GM19193 (cell line): ENCODE measurements around the gene DRAM1.

Experiments
- POLR2A ChIP-seq: IDR thresholded peaks from 4 replicates; pipeline ENCODE4 v1.6.1; 2011; ENCODE audit not compliant: insufficient read depth, insufficient read length; ENCODE audit errors: extremely low read depth

DRAM1 gene

DNA sequence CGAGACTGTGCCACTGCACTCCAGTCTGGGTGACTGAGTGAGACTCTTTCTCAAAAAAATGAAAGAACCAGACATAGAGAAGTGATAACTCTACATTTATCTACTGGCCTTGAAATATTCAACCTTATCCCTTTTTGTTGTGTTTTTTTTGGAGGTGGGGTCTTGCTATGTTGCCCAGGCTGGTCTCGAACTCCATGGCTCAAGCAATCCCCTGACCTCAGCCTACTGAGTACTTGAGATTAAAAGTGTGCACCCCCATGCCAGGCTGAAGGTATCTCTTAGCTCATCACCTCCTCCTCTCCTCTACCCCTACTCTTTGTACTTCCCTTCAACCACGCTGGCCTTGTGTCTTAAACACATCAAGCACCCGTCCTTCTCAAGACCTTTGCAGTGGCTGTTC lies 3.8 kb downstream of the DRAM1 start:
- no peak for TF ChIP-seq POLR2A

DNA sequence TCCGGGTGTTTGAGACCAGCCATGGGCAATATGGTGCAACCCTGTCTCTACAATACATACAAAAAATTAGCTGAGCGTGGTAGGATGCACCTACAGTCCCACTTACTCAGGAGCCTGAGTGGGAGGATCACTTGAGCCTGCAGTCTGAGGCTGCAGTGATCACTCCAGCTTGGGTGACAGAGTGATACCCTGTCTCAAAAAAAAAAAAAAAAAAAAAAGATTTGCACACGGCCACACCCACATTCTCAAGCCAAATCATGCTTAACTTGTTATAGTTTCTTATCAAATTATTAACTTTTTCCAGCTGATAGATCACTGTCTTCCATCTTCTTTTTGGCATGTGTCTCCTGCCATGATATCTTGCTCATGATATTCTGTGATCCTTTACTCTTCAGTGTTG lies 6.8 kb downstream of the DRAM1 start:
- no peak for TF ChIP-seq POLR2A

DNA sequence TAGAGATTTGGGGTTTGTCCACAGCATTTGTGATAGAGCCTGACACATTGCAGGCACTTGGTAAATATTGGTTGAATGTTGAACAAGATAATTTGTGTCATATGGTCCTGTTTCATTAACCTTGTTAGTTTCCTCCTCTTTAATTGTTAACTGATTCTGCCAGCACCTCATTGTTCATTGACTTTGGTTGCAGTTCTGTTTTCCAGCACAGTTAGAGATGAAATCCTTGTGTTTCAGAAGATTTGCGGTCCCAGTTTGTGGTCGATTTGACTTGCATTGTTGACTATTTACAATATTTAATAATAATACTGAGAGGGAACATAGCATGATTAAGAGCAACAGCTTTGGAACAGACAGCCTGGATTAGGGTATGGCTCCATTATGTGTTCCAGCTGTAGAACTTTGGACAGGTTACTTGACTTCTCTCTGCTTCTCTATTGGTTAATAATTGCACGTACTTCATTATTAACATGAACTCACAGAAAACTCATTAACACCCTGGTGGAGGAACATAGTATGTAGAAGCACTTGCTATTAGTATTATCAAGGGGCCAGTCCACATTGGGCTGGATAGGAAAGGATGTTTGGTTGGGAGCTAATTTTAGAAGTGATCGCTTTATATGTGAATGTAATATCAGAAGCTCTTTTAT lies 8.7 kb downstream of the DRAM1 start:
- no peak for TF ChIP-seq POLR2A

DNA sequence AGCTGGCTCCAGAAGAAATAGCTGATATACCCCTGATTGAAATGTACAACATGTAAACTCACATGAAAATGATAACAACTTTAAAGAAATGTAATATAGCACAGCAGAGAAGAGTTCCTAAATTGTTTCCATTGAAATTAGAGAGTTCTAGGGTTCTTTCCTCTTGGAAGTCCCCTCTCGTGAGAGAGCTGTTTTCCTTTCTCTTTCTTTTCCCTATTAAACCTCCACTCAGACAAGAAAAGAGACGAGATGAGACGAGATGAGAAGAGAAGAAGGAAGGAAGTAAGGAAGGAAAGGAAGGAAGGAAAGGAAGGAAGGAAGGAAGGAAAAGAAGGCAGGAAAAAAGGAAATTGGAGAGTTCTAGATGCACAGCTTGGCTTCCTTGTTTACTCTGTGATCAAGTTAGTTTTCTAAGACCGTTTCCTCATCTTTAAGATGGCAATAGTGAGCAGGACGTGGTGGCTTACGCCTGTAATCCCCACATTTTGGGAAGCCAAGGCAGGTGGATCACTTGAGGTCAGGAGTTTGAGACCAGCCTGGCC lies 11.9 kb downstream of the DRAM1 start:
- no peak for TF ChIP-seq POLR2A

DNA sequence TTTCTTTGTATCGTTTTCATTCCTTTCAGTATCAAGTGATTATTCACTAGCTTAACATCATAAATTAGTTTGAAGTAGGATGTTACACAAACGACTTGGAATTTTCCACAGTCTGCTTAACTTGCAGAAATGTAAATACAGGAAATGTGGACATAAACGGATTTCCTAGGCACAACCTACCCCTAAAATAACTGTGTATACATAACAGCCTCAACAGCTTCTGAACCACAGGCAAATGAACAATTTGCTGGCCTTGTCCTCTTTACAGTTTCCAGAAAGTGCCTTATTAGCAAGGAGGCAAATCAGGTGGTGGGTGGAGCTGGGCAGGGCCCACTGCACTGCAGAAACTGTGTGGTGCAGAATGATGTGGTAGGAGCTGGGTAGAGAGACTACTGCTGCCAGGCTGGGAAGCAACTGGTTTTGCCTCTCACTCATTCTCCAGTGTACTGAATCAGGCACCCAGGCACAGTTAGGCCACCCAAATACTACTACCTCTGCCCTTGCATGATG lies 14.1 kb downstream of the DRAM1 start:
- peak; percentile 41 for TF ChIP-seq POLR2A

DNA sequence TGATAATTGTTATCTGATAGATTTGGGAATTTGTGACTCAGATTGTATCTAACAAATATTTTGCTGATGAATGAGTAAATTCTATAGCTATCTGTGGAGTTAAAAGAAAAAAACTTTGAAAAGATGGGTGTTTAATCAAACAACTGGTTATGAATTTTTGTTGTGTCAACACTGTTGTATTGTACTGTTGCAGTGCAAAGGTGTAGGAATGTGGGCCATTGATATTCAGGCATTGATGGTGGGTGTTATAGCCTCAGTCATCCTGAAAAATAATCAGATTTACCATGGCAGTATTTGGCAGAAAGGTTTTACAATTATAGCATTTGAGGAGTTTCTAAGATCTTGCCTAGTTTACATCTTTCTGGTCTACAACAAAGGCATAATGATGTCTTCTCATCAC lies 15.4 kb downstream of the DRAM1 start:
- TF ChIP-seq POLR2A = no peak

DNA sequence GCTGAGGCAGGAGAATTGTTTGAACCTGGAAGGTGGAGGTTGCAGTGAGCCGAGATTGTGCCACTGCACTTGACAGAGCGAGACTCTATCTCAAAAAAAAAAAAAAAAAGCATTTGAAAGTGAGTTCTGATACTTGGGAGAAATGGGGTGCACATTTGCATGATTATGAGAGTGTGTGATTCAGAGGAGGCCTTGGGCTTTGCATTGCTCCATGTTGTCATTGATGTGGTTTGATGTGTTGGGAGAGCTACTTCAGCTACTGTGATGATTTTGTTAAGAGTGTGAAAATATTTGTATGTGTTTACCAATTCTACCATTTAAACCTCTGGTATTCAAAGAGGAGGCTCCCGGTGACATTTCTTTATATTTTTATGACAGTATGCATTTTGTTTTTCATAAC lies 24.4 kb downstream of the DRAM1 start:
- no peak for TF ChIP-seq POLR2A

DNA sequence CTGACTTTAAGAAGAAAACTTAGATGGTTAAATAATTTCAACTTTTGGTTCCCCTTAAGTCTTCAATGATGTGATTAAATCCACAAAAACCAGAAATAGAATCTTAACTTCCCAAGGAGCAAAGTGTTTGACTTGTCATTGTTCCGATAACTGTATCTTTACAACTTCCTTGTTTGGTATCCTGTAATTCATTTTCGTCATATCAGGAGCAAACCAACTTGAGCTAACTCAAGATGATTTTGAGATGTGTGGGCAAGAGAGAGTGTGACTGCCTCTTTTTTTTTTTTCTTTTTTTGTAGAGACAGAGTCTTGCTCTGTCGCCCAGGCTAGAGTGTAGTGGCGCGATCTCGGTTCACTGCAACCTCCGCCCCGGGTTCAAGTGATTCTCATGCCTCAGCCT lies 25.3 kb downstream of the DRAM1 start:
- TF ChIP-seq POLR2A = no peak

DNA sequence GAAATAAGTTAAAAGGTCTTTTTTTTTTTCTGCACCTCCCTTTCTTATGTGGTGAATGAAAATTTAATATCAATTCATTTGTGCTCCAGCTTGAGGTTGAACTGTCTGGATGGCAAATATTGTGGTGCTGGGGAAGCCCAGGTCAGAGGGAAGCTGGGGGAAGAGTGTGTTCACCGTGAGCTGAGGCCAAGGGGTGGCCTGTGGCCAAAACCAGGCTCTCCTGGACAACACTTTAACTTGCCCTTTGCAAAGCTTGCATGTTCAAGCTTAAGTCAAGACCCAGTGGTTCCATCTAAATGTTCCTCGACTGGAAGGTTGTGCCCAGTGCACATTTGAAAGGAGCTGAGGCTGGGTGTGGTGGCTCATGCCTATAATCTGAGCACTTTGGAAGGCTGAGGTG lies 28.8 kb downstream of the DRAM1 start:
- no peak for TF ChIP-seq POLR2A

DNA sequence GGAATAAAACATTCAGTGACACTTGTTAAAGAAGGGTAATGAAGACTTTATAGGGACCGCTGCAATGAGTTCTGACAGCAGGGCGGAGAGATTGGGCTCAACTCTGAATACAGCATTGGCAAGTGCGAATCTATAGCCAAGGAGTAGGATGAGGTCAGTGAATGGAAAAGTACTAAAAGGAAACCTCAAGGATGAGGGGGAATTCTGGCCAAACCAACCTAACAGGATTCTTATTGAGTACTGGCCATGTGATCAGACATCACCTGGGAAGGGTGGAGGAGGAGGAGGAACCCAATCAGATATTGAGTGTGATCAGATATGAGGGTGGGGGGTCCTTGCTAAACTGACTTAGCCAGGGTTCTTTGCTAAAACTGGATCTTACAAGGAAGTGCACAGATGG lies 31.0 kb downstream of the DRAM1 start:
- no peak for TF ChIP-seq POLR2A

DNA sequence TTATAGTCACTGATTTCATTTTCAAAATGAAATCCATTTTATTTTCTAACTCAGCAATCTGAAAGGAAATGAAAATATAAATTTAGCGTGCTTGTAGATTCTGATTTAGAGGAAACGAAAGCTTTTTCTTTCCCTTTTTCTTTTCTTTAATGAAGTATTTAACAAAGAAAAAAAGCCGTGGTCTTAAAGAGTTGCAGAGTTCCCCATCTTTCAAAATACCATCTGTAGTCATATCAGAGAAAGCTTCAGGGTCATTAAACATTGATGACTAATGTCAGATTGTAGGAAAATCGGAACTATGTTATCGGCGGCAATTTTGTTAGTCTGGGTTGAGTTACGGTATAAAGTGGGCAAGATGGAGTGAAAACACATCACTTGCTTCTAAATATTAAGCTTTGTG lies 32.3 kb downstream of the DRAM1 start:
- TF ChIP-seq POLR2A = no peak

DNA sequence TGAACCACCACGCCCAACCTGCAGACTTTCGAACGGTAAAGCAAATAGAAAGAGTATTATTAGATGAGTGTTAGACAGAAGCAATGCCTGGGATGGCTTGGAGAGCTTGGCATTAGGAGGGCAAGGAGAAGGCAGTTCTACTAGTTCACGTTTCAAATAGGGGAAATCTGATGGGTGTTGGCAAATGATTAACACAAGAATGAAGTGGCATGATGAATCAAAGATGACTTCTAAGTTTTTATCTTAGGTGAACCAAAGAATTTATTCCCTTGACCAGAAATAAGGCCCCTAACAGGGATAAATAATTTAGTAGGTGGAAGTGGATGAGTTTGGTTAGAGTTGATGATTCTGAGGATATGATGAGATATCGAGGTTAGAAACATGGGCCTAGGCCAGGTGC lies 38.5 kb downstream of the DRAM1 start:
- TF ChIP-seq POLR2A = no peak

DNA sequence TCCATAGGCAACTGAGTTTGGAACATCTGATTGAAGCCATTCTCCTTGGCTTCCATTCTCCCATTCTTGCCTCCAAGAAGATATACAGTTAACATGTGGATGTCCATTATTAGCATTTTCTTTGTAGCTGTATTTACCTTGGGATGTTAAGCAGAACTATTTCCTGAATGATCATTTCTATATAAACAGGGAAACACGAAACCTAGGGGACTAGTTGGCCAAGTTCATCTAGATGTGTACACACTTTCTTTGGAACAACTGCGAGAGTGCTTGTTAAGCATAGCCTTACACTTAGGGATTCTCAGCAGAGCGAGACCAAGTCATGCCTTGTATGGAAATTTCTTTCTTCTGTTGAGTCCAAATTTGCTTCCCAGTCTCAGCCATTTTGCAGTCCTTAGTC lies 42.1 kb downstream of the DRAM1 start:
- TF ChIP-seq POLR2A = no peak

DNA sequence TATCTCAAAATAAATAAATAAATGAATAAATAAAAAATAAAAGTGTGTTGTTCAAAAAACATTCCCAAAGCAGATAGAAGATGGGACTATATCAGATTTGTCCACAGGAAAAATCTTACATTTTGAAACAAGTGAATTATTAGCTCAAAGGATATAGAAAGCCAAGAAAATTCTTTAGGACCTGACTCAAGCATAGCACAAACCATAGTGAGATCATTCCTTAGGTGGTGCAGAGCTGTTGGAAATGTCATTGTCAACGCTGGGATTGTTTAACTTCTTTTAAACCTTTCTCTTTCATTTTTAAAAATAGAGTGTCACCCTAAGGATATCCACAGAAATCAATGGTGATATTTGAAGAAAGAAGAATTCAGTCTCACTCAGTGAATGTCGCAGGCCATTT lies 43.5 kb downstream of the DRAM1 start:
- TF ChIP-seq POLR2A = no peak

DNA sequence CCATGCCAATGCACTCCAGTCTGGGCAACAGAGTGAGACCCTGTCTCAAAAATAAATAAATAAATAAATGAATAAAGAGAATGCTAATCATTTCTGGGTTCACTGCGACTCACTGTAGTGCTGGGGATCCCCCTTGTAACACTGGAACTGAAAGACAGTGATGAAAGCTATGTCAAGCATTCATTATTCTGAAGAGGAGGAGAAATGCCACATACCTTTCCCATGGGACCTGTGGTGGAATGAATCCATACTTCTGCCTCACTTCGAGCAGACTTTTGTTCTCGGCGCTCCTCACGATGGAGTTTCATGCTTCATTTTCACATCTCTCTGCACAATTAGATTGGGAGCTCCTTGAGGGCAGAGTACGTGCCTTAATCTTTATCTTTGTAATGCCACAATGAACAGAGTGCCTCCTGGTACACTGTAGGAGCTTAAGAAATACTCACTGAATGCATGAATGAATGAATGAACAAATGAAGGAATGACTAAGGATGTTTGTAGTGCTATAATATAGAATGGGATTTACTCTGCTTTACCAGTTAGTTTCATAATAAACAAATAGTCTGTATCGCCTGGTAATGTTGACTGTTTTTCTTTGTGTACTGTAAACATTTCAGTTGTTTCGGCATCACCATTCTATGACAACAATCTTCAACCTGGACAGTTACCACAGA lies 45.8 kb downstream of the DRAM1 start:
- no peak for TF ChIP-seq POLR2A

DNA sequence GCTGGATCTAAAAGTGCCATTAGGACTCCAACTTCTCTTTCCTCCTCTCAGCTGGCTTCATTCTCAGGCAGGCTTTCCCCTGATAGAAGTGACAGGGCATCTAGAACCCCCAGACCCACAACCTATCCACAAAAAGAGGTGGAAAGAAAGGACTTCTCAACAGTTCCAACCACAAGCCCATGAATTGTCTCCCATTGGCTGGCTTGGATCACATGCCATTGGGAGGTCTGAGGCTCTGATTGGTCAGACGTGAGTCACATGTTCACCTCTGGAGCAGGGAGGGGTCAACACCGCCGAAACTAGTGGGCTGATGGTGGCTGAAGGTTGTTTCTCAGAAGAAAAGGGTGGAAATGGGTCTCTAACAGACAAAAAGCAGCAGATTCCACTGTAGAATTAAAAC lies 47.2 kb downstream of the DRAM1 start:
- no peak for TF ChIP-seq POLR2A
